ENCODE measurements around the gene PITX2. TPM values are rescaled to one million over a fixed set of nuclear protein-coding genes. Genes with fewer than 3 reads are reported as not detected.

The PITX2 gene
- total and polyA plus RNA-seq, 2 of the 13 experiments (the other 11 are each of a cell fraction or from before 2014, with no cell fraction given): not detected

GRCh38 chr4:110632506-110633357 is 9.9 kb upstream of the PITX2 start:
- Histone ChIP-seq H3K9me3 (ENCODE audit: low read length) (no peaks in the 10 kb centered on the region), H3K27ac (ENCODE audit: extremely low read length, insufficient read depth, low read length) (no peak overlapping the region), H3K27me3 (ENCODE audit: control insufficient read depth in 1 of 2, insufficient read depth in 2 of 2, low read length in 2 of 2) (peaks cover 2 to 83% of the 10 kb centered on the region in 2 experiments), H3K79me2 (ENCODE audit: insufficient read depth, low read length) (no peaks in the 10 kb centered on the region), H2AFZ (ENCODE audit: low read length) (no peak overlapping the region), H3K36me3 (replicated peaks in 1 of 2; ENCODE audit: control insufficient read depth in 1 of 2, insufficient read depth in 2 of 2, low read length in 2 of 2) (no peaks in the 10 kb centered on the region), H3K4me1 (ENCODE audit: insufficient read depth, low read length) (0 out of 2 replicates have a peak, but pooled peaks cover 4% of the 10 kb centered on the region), H4K20me1 (ENCODE audit: insufficient read depth, low read length) (no peaks in the 10 kb centered on the region), H3K4me3 (replicated peaks in 1 of 3; ENCODE audit: insufficient read depth in 1 of 3, low read depth in 2 of 3, low read length in 3 of 3) (no peak overlapping the region), H3K4me2 (ENCODE audit: low read depth, low read length) (no peak overlapping the region), H3K9ac (ENCODE audit: insufficient read depth, low read depth, low read length) (no peak overlapping the region)
- BruUV-seq (replicated peaks): no TSS peak
- TF ChIP-seq ZNF18 (CRISPR knock-in tag; IDR thresholded peaks at IDR 0.05; ENCODE audit: insufficient replicate concordance): no peak
- ChIA-PET POLR2A (no interaction called here), CTCF (ENCODE audit: low intra/inter-chr PET ratio, low total read pairs) (interaction anchor here (1.3 to 1.8 kb wide), 2 partner anchors 338 to 650 kb away, joined by 9 to 21 read pairs; no protein-coding TSS in a partner anchor)
- FAIRE-seq (no peak), DNase-seq (ENCODE audit: low spot score) (no peak), ATAC-seq (no peak)
- in situ Hi-C loops (cut with HindIII; ENCODE audit: extremely low pct_ligation_motif_present, low pct_unique_long_range_greater_than_20kb) (loop anchor here (5.0 kb wide), 3 partner anchors 335 to 1000 kb away; no protein-coding TSS in a partner anchor), intact Hi-C loops (cut with micrococcal nuclease; ENCODE audit: unreplicated experiment) (loop anchor here (2.0 to 5.0 kb wide), 2 partner anchors 326 to 1400 kb away; no protein-coding TSS in a partner anchor)
- 47% methylated on average over 35 of the region's 58 CpGs for WGBS (ENCODE audit: low lambda C conversion rate)
